HFFc6 (cell line): ENCODE results near the gene MON1B. TPM values are rescaled to one million over a fixed set of nuclear protein-coding genes. Genes with fewer than 3 reads are reported as not detected.
"Not testable (repeated sequence)": the region's sequence is repeated elsewhere in the genome, so short reads cannot be mapped to it uniquely, and the experiment has no call there.

ENCODE experiments used
- DNase-seq: peaks from one replicate; pipeline ENCODE4 v3.0.0-alpha.2; 2018
- H3K27ac Mint-ChIP-seq: 2 replicates; pipeline ENCODE4 v1.8.0; 2020; ENCODE audit warnings: mild to moderate bottlenecking, mixed read lengths
- H3K27me3 Mint-ChIP-seq: 2 replicates; pipeline ENCODE4 v1.8.0; 2021; ENCODE audit warnings: mild to moderate bottlenecking, moderate library complexity, mixed read lengths; ENCODE audit not compliant: insufficient read depth
- H3K36me3 Mint-ChIP-seq: 2 replicates; pipeline ENCODE4 v1.8.0; 2021; ENCODE audit warnings: low read depth, mixed read lengths
- H3K4me1 Mint-ChIP-seq: 2 replicates; pipeline ENCODE4 v1.8.0; 2020; ENCODE audit warnings: low read depth, mixed read lengths
- H3K4me3 Mint-ChIP-seq: 2 replicates; pipeline ENCODE4 v1.8.0; 2020; ENCODE audit warnings: mild to moderate bottlenecking, moderate library complexity, mixed read lengths
- H3K9me3 Mint-ChIP-seq: 2 replicates; pipeline ENCODE4 v1.8.0; 2020; ENCODE audit warnings: mild to moderate bottlenecking, mixed read lengths
- CTCF ChIP-seq: fragments of 200-600 bp; sonication (generic); IDR thresholded peaks from 2 replicates; pipeline ENCODE4 v1.5.0; 2021; ENCODE audit warnings: antibody characterized with exemption, mild to moderate bottlenecking
- total RNA-seq, 6 experiments: library from RNA; stranded (reverse); fragmentation: NEBNext Ultra II Directional; extraction: Animal tissue kit (Norgen Biotek cat#: 25700); gene quantifications; 2 replicates in 1 of 6; 3 replicates in 5 of 6; pipeline ENCODE4 v1.2.3, GENCODE V29; 2021

MON1B gene
- total RNA-seq, 6 experiments from 2014 or later, result 28.7 to 36.5 (median 33.0) TPM

GRCh38 chr16:77165006-77165405, 26.0 kb upstream of the MON1B start:
- no peaks in the 10 kb centered on the region for H3K4me1 Mint-ChIP-seq
- DNase-seq, result no peak
- no peaks in the 10 kb centered on the region for H3K9me3 Mint-ChIP-seq
- H3K27ac Mint-ChIP-seq, result no peak overlapping the region
- H3K27me3 Mint-ChIP-seq, result peaks cover 4% of the 10 kb centered on the region; the same call in 1 of the 2 replicates
- no peaks in the 10 kb centered on the region for H3K36me3 Mint-ChIP-seq
- no peak overlapping the region for H3K4me3 Mint-ChIP-seq
- no peak for TF ChIP-seq CTCF

GRCh38 chr16:77165536-77166236, 25.3 kb upstream of the MON1B start:
- not testable (repeated sequence) for H3K36me3 Mint-ChIP-seq, H3K27me3 Mint-ChIP-seq, H3K4me1 Mint-ChIP-seq, DNase-seq, H3K9me3 Mint-ChIP-seq, H3K4me3 Mint-ChIP-seq, H3K27ac Mint-ChIP-seq

GRCh38 chr16:77166726-77167125, 24.3 kb upstream of the MON1B start:
- Mint-ChIP-seq H3K9me3 (no peaks in the 10 kb centered on the region), H3K36me3 (no peaks in the 10 kb centered on the region), H3K4me1 (no peaks in the 10 kb centered on the region), H3K27me3 (peaks cover 3% of the 10 kb centered on the region; the same call in 1 of the 2 replicates), H3K4me3 (no peak overlapping the region), H3K27ac (no peak overlapping the region)
- no peak for TF ChIP-seq CTCF
- DNase-seq, result no peak

GRCh38 chr16:77168901-77169300, 22.1 kb upstream of the MON1B start:
- Mint-ChIP-seq H3K36me3 (no peaks in the 10 kb centered on the region), H3K9me3 (no peaks in the 10 kb centered on the region), H3K27ac (no peak overlapping the region), H3K4me1 (no peaks in the 10 kb centered on the region), H3K4me3 (no peak overlapping the region), H3K27me3 (peaks cover 3% of the 10 kb centered on the region; the same call in 1 of the 2 replicates)
- no peak for TF ChIP-seq CTCF
- no peak for DNase-seq

GRCh38 chr16:77169650-77170236, 21.2 kb upstream of the MON1B start:
- no peaks in the 10 kb centered on the region for H3K4me1 Mint-ChIP-seq
- TF ChIP-seq CTCF, result peak; percentile 80
- no peaks in the 10 kb centered on the region for H3K9me3 Mint-ChIP-seq
- peaks cover 3% of the 10 kb centered on the region; the same call in 1 of the 2 replicates for H3K27me3 Mint-ChIP-seq
- DNase-seq, result no peak
- H3K27ac Mint-ChIP-seq, result no peak overlapping the region
- H3K4me3 Mint-ChIP-seq, result no peak overlapping the region
- H3K36me3 Mint-ChIP-seq, result no peaks in the 10 kb centered on the region

- Mint-ChIP-seq H3K27me3 (peaks cover 2% of the 10 kb centered on the region; the same call in 1 of the 2 replicates), H3K4me3 (no peak overlapping the region), H3K4me1 (no peaks in the 10 kb centered on the region), H3K27ac (no peak overlapping the region), H3K36me3 (no peaks in the 10 kb centered on the region), H3K9me3 (no peaks in the 10 kb centered on the region)
- no peak for DNase-seq
- TF ChIP-seq CTCF, result no peak
Measured at GRCh38 chr16:77170805-77171204, 20.2 kb upstream of the MON1B start.
